ENCODE measurements around the gene POLG.
A peak's percentile ranks its signal among the peaks of the same experiment; 100 is the strongest.

The POLG gene

DNA sequence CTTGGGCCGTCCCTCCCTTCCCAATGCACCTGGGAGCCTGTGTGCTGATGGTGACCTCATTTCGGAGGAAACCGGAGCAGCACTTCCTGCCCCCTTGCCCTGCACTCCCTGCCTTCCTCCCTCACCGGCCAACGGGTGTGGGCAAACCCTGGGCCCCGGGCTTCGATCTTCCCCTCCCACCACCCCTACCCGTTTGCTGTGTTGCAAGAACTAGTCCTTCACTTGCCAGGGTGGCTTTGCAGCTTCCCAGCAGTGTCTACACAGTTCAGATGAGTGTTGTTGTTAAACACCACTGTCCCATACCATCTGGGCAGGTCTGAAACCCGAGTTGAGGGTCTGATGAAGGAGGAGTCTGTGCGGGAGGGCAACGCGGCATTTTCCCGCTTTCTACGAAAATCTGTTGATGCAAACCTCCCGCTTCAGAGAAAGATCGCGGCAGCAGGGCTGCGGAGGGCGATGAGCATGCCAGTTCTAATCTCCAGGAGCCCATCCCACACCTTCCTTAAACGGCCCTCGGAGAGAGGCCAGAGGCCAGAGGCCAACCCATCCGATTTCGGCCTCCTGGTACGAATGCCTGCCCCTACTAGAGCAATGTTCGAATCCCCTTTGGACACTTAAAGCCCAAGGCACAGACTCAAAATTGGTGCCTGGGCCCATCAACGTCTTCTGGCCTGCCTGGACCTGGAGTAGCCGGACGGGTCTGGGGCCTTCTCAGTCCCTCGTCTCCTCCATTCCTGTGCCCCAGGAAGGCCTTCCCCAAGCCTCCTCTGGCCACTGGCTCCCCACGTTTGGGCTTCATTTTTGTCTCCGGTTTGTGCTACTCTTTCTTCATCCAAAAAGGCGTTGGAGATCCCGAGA is 35.7 kb upstream of the POLG start:
- no peak for DNase-seq (ENCODE audit: low read depth in 2 of 2)

DNA sequence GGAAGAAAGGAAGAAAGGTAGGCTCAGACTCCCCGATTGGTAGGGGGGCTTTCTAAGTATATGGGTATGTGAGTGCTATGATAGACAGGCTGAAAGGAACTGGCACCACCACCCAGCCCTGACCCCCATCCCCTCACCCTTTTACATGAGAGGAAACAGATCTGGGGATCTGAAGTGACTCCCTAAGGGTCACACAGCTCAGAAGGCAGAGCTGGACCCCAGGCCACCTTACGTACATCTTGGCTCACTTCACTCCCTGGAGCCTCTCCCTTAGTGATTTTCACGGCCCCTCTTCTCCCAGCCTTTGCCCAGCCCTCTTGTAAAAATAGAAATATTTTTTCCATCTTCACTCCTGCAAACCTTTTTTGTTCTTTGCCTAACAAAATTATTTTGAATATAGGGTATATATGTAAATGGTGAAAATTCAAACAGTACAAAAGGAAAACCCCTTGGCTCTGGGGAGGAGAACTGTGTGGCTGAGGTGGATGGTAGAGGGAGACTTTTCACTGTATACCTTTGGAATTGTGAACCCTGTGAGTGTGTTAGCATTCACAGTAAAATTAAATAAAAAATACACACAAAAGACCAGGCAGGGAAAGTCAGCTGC is 34.8 kb upstream of the POLG start:
- no peak for DNase-seq (ENCODE audit: low read depth in 2 of 2)

DNA sequence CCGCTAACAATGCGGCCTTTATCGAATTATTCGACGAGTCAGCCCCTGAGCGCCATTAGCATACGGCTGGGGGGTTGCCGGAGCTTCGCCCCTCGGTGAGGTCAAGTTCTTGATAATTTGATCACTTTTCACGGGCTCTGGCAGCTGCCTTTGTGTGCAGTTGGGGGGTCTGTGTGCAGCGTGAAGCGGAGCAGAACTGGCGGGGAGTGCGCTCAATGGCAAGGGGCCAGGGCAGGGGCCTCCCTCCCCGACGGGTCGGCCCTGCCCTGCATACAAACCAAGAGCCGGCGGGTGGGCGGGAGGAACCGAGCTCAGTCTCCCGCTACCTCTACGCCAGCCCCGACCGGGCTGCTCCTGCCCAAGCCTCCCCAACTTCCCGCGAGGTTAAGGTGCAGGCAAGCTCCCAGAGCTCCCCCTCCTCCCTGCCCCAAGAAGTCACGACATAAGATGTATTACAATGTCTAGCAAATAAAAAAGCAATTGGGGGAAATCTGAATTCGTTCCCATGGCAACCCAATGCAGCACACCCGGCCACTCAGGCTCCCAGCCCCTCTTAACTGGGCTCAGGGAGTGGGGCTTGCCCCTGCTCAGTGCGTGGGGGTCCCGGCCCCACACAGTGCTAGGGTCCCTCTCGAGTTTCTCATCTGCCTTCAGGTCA is 34.1 kb upstream of the POLG start:
- DNase-seq (ENCODE audit: low read depth in 2 of 2), result no peak

DNA sequence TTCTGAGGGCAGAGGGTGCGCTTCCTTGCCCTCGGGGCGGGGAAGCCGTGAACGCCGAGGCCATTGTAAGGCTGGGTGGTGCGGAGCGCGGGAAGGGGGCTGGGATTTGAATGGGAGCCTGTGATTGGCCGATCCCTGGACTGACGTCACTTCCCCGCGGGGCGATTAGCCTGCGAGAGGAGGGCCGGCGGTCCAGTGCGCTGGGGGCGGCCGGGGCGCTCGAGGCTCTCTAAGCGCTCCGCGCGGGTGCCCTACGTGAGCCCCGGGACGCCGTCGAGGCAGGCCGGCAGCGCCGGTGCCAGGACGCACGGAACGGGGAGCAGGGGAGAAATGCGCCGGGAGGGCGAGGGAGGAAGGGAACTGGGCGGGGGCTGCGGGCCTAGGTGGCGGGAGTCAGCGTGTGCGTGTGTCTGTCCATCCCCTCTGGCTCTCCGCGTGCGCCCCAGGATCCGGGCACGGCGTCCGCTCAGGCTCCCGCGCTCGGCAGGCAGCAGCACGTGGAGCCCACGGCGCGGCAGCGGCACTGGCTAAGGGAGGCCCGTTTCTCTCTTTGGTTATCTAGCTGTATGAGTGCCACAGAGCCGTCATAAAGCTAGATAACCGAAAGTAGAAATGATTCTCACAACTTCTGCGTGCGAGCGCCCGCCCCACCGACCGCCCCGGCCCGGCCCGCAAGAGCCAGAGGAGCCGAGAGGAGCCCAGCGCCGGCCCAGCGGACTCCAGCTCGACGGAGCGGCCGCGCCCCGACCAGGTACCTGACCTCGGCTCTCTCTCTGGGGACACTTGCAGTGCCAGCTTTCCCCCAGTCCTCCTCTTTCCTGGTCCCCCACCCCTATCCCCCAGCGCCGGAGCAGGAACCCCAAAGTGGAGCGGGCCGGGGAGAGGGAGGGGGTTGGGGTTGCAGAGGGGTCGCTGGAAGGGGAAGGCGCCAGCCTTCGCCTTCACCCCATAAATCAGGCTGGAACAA is 33.1 kb upstream of the POLG start:
- no peak for DNase-seq (ENCODE audit: low read depth in 2 of 2)

DNA sequence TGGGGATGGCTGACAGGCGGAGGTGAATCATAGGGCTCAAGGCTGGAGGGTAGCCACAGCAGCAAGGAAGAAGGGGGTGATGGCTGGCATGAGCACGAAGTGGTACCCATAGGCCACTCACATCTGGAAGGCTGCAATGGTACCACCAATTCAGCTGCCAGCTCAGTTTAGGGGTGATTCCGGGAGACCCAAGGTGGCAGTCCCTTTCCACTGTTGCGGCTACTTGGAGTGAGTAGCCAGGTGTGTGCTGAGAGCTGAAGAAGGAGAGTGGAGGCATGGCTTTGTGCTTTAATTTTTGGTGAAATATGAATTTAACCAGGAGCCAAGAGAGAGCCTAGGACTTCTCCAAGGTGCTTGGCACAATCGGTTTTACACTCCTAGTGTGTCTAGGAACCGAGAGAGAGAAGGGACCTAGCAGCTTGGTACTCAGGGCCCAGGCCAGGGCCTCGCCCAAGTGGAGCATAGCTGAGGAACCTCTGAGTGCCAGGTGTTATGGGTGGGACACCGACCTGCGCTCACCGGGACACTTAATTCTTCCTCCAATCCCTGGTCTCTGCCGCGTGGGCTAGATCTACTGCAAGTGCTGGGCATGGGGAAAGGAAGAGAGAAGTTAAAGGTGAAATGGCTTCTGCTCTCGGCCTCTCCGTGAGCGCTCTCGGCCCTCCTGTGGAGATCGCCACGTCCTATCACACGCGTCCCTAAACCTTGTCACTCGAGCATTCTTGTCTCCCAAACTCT is 32.2 kb upstream of the POLG start:
- no peak for DNase-seq (ENCODE audit: low read depth in 2 of 2)

DNA sequence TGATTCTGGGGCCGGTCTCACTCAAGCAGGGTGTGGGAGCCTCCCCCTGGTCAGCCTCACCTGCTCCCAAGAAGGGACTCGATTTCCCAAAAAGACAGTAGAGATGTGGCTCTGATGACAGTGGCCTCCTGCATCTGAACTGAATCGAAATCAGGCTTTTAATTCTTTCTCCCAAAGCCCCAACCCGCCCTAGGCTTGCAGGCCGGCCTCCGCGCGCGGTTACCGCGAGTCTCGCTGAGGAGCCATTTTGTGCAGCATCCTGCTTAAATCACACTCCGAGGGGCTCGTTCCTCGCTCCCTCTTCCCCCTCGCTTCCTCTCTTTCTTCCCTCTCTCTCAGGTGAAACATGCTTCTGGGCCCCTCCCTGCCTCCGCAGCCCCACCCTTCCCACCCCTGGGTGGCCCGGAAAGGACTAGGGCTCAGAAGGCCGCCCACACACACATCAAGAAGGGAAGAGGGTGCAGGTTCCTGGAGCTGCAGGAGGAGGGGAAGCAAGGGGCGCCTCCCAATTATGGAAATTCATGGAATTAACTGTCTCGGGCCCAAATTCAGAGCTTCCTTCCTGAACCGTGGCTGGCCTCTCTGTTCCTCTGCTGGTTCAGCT is 30.9 kb upstream of the POLG start:
- DNase-seq (ENCODE audit: low read depth in 2 of 2), result no peak

DNA sequence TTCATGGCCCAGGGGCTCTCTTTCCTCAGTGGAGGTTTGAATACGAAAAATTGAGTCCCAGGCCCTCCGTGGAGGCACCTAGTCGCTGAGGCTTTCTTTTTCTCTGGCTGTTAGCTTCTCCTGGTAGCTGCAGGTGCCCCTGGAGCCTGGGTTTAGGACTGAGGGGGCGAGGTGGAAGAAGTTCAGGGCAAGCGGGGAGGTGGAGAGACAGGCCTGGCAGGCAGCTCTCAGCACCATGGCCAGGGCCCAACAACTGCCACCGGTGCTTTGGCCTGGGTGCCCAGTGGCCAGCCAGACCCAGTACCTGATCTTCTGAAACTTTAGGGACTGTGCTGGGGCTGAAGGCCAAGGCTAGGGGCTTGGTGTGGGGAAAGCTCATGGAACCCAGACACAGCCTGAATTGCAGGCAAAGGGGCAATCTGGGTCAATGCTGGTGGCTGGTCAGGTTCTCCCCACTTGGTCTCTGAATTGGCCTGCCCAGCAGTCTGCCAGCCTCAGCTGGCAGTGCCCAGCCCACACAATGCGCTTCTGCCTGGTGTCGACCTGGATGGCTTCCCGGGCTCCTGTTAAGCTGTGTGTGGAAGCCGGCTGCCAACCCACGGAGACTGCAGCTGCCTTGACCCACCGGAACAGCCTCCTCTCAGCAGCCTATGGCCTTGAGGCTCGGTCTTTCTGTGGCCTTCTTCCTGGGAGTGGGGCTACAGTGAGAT is 30.3 kb upstream of the POLG start:
- no peak for DNase-seq (ENCODE audit: low read depth in 2 of 2)

DNA sequence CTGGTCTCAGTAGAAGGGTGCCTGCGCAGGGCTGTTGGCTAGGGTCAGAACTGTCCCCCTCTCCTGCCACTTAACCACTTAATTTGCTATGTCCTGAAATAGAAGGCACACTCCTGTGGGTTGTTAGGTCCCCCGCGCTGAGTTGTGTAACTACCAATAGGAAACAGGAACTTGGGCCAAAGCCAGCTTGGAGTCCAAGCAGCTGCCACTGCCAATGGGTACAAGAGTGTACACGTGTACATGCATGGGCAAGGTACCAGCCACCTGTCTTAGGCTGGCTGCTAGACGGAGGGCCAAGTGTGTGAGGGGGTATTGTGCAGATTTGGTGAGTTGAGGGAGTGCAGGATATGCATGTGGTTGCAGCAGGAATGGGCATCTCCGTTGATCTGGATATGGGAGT is 29.7 kb upstream of the POLG start:
- no peak for DNase-seq (ENCODE audit: low read depth in 2 of 2)

DNA sequence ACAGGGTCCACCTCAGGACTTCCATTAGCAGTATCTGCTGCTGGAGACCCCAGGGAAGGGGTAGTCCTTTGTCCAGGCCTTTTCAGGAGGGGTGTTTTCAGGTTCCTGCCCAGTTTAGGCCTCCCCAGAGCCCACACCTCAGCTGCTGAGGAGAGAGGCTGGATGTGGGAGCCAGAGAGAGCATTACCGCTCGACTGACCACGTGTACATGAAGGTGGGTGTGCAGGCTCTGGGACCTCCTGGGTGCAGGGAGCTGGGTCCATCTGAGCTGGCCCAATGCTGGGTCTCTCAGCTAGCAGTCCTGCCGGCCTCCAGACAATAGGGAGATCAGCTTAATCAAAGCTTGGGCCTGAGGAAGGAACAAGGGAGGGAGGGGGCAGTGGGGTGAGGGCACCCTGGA is 29.1 kb upstream of the POLG start:
- no peak for DNase-seq (ENCODE audit: low read depth in 2 of 2)

DNA sequence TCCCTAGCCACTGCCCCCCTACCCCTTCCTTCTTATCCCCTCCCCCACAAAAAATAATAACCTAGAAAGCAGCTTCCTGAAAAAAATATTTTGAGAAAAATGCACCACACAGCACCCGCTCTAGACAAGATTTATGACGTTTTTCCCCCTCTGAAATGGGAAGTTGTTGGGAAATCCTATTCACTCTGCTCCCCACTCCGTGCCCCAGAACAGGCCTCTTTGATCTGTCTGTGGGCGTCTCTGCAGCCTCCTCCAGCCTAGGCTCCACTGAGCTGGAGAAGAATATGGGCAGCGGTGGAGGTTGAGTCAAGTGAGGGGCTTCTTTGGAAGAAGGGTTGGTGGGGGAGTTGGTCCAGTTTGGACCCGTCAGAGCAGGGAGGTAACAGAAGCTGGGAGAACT is 28.5 kb upstream of the POLG start:
- no peak for DNase-seq (ENCODE audit: low read depth in 2 of 2)

DNA sequence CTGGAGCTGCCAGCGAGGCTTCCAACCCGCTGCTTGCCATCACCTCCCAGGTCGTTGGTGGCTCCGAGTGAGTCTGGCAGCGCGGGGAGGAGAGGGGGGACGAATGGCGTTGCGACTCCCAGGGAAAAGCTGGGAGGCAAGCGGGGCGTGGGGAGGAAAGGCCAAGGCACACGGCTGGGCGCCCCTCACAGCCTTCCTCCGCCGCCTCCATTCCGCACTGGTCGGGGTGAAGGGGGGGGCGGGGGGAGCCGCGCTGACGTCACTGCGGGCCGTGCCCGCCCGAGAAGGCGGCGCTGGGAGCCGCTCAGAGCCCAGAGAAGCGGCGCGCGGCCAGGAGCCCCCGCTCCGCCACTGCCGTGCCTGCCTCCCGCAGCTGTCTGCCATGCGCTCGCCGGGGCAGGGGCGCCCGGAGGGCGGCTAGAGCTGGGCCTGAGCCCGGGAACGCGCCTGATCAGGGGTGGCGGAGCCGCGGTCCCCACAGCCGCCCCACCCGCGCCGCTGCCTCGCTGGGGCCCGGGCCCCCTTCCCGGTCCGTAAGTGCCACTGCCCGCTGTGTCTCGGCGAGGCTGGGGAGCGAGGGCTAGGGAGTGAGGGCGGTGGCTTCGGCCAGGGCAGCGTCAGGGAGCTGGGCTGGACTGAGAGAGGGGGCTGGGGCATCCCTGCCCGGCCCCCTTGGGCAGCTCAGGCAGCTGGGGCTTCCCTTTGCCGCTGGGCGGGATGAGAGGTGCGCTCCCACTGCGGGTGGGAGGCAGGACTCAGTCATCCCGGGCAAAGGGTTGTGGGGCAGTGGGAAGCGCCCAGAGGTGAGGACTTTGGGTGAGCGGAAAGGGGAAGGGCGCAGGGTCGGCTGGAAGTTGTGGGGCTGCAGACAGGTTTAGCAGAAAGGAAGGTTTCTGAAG is 27.8 kb upstream of the POLG start:
- no peak for DNase-seq (ENCODE audit: low read depth in 2 of 2)

DNA sequence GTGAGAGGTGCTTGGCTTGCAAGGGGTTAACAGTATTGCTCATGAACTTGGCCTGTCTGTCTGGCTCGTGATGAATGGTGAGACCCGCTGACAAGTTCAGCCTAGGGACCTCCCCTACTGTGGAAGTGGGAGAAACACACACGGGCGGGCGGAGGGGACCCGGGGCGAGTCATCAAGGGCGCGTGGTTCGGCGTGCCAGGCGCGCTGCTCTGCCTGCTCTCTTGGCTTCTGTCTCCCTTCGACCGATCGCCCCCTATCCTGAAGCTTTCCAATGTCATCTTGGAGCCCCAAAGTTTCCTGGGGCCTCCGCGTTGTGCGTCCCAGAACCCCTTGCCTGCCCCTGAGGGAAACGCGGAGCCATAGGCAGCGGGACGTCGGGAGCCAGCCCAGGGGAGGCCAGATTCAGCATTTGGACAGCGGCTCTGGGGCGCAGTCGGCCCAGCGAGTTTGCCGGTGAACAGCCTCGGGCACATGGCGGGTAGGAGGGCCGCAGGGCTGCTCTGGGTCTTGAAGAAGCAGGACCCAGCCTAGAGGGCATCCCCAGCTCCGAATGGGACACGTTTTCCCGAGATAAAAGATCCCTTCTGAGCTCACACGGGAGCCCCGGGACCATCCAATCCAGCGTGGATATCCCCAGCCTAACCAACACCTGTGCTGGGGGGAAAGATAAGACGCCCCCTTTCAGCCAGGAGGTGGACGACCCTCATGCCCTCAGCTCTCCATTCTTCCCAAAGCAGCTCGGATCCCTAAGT is 27.0 kb upstream of the POLG start:
- DNase-seq (ENCODE audit: low read depth in 2 of 2), result peak; percentile 43 to 53

DNA sequence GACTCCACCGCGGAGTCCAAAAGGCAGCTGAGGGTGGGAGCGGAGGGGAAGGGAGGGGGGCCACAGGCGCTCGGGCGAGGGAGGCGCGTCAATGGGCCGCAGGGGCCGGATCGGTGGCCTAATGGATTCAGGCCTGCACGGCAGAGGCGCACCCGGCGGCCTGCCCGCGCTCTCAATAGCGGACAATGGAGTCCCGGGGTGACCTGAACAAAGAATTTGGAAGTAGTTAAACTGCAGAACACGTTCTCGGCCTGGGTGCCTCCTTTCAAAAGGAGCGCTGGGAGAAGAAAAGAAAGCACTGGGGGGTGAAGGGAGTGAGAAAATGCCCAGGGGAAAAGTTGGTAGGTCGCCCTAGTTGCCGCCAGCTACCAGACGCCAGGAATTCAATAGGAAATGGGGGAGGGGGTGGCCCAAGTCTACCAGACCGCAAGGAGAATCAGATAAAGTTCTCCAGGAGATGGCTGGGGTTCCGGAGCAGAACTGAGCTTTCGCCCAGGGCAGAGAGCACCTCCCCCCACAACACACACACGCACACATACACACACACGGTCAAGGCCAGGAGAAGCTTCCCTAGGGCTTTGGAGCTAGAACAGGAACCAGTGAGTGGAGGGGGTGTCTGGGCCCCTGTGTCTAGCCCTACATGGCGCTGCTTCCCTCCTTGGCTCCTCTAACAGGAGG is 25.8 kb upstream of the POLG start:
- no peak for DNase-seq (ENCODE audit: low read depth in 2 of 2)

DNA sequence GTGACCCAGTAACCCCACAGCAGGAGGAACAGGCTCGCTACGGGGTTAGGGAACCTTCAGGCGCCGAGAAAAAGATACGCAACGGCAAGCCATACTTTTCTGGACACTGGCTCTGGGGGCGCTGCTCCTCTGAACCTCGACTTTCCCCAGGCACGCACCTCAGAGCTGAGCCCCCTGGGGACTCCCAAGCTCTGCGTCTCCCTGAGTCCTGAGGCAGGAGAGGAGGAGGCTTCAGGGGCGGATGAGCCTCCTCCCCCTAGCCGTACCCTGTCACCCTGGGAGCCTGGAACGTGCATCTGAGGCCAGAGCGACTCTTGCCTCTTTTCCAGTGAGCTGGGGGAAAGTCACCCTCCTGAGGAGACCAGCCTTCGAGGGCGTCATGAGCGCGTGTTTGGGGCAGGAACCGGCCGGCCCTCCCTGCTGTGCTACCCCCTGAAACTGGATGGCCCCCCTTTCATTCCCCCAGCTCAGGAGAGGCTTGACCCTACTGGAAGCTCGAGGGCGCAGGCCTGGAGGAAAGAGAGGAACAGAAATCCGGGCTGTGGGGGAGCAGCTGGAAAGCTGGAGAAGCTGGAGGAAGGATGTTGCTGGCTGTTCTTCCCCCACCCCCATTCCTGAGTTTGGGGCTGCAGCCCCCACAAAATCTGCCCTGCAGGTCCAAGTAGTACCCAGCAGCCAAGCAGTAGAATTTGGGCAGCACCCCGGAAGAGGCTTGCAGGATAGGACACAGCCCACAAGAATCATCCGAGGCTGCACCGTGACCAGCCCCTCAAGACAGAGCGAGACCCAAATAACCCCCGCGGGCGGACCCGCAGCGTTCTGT is 25.1 kb upstream of the POLG start:
- DNase-seq (ENCODE audit: low read depth in 2 of 2), result no peak

DNA sequence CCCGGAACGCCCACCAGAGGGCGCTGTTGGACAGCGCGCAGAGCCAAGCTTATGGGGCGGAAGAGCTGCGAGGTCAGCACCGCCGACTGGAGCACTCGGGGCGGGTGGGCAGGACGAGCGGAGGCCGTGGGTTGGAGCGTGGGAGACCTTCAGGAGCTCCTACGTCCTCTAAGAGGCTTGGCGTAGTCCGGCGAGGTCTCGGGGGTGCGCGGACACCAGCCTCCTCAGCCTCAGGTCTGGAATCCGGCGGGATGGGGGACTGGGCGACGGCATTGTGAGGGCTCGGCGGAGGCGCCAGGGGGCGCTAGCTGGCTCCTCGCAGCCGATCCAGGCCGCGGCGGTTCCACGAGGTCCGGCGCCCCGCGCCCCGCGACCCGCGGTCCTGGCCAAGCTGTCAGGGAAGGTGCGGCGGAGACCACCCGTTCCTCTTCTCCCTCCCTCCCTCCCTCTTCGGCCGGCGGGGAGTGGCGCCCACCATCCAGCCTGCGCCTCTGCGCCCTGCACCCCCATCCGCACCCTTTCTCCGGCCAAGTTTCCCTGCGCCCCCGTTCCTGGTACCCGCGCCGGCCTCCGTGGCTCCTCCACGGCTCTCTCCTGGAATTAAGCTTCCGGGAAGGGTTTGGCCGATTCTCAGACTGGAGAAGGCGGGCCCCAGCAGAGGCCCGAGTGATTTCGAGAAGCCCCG is 24.3 kb upstream of the POLG start:
- peak; percentile 75 to 79 for DNase-seq (ENCODE audit: low read depth in 2 of 2)

DNA sequence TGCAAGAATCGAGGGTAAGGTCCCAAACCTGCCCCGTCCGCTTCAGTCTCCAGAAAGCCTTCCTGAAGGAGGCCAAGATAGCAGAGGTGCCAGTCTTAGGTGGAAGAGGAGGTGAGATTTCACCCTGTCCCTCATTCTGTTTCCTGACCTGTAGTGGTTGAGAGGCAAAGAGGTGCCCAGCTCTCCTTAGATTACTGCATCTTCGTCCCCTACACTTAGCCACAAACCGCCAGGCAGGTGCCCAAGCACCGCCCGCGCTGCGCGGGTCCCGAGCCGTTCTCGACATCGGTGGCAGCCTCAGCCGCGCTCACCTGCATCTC is 23.8 kb upstream of the POLG start:
- no peak for DNase-seq (ENCODE audit: low read depth in 2 of 2)
